Caco-2 (cell line): ENCODE results near the gene GRIA3. TPM values are rescaled to one million over a fixed set of nuclear protein-coding genes. Genes with fewer than 3 reads are reported as not detected.

Experiments
- BruUV-seq: library from RNA; stranded (reverse); fragments of 400-500 nt; replicated peaks from 2 replicates; lab custom pipeline; 2021; lab: Mats Ljungman, UMichigan
- CTCF ChIA-PET: fragments of 300-600 bp; sonication (Branson Sonifier 250); formaldehyde crosslinking; loops from one replicate; lab custom pipeline; 2022; ENCODE audit warnings: antibody characterized with exemption; lab: Charles Lee
- POLR2A ChIA-PET: fragments of 300-600 bp; sonication (Branson Sonifier 250); formaldehyde crosslinking; loops from one replicate; lab custom pipeline; 2022; ENCODE audit warnings: antibody characterized with exemption; lab: Charles Lee
- DNase-seq, 2 experiments: peaks; one replicate each; pipeline versions ENCODE4 v3.0.0 to v3.0.0-alpha.2; 2020 to 2022
- H3K27me3 ChIP-seq: replicated peaks from 2 replicates; pipeline ENCODE4 v1.6.0; 2011; ENCODE audit warnings: low read length; ENCODE audit not compliant: control insufficient read depth, insufficient read depth
- H3K36me3 ChIP-seq: 2 replicates; pipeline ENCODE4 v1.5.1; 2011; ENCODE audit warnings: low read length; ENCODE audit not compliant: control insufficient read depth, insufficient read depth
- H3K4me1 ChIP-seq: fragments of 250-450 bp; sonication (Bioruptor Pico); 2 replicates; pipeline ENCODE4 v1.5.1; 2020; ENCODE audit warnings: mild to moderate bottlenecking
- H3K4me3 ChIP-seq: 2 replicates; pipeline ENCODE4 v1.5.1; 2011; ENCODE audit warnings: low read depth, mild to moderate bottlenecking, control low read depth, low read length
- H3K9me3 ChIP-seq: fragments of 250-450 bp; sonication (Bioruptor Pico); 2 replicates; pipeline ENCODE4 v1.5.1; 2020; ENCODE audit warnings: mild to moderate bottlenecking, moderate library complexity
- H3K27ac Mint-ChIP-seq: one replicate; pipeline ENCODE4 v1.8.0; 2022; ENCODE audit warnings: mixed read lengths; ENCODE audit not compliant: unreplicated experiment
- H3K27me3 Mint-ChIP-seq: one replicate; pipeline ENCODE4 v1.8.0; 2022; ENCODE audit warnings: mixed read lengths; ENCODE audit not compliant: insufficient read depth, unreplicated experiment
- H3K36me3 Mint-ChIP-seq: one replicate; pipeline ENCODE4 v1.8.0; 2022; ENCODE audit warnings: mild to moderate bottlenecking, mixed read lengths; ENCODE audit not compliant: insufficient read depth, unreplicated experiment
- H3K4me1 Mint-ChIP-seq: one replicate; pipeline ENCODE4 v1.8.0; 2022; ENCODE audit warnings: low read depth, mixed read lengths; ENCODE audit not compliant: unreplicated experiment
- H3K4me3 Mint-ChIP-seq: one replicate; pipeline ENCODE4 v1.8.0; 2022; ENCODE audit warnings: mild to moderate bottlenecking, moderate library complexity, mixed read lengths; ENCODE audit not compliant: unreplicated experiment
- H3K9me3 Mint-ChIP-seq: one replicate; pipeline ENCODE4 v1.8.0; 2022; ENCODE audit warnings: mixed read lengths; ENCODE audit not compliant: unreplicated experiment
- CTCF ChIP-seq, 2 experiments: fragments of 200-600 bp in 1 of 2; IDR thresholded peaks; 1 replicate in 1 of 2; 2 replicates in 1 of 2; pipeline versions ENCODE4 v1.5.1 to v1.8.0; 2011 to 2022; ENCODE audit warnings: antibody characterized with exemption in 1 of 2, control low read depth in 1 of 2, inconsistent platforms in 1 of 2, low read depth in 1 of 2, low read length in 1 of 2, mild to moderate bottlenecking in 1 of 2, moderate library complexity in 1 of 2; ENCODE audit not compliant: insufficient read depth in 1 of 2, severe bottlenecking in 1 of 2, unreplicated experiment in 1 of 2
- intact Hi-C: fragments of 100-400 bp; cut with micrococcal nuclease; formaldehyde crosslinking; loops from one replicate; pipeline ENCODE4 v1.10.0; 2022; ENCODE audit not compliant: unreplicated experiment
- total RNA-seq: library from RNA; stranded (reverse); gene quantifications from 2 replicates; pipeline ENCODE4 v1.2.3, GENCODE V29; 2022

Gene GRIA3
- total RNA-seq, 1 experiment from 2014 or later: not detected

GRCh38 chrX:123230798-123231197, 46.7 kb downstream of the GRIA3 start:
- no peak overlapping the region for H3K4me3 Mint-ChIP-seq

GRCh38 chrX:123236859-123237258, 52.8 kb downstream of the GRIA3 start:
- no peaks in the 10 kb centered on the region for H3K9me3 Mint-ChIP-seq
- no TSS peak for BruUV-seq
- no peak overlapping the region for H3K27ac Mint-ChIP-seq
- intact Hi-C loops: no loop called here
- CTCF ChIA-PET: no interaction called here
- POLR2A ChIA-PET: no interaction called here
- no peak for DNase-seq
- H3K9me3 ChIP-seq: no peaks in the 10 kb centered on the region
- H3K4me3 ChIP-seq: no peak overlapping the region
- H3K4me3 Mint-ChIP-seq: no peak overlapping the region
- no peaks in the 10 kb centered on the region for H3K27me3 ChIP-seq
- H3K36me3 Mint-ChIP-seq: no peaks in the 10 kb centered on the region
- no peaks in the 10 kb centered on the region for H3K4me1 ChIP-seq
- no peaks in the 10 kb centered on the region for H3K27me3 Mint-ChIP-seq
- no peaks in the 10 kb centered on the region for H3K4me1 Mint-ChIP-seq
- TF ChIP-seq CTCF (IDR thresholded peaks at IDR 0.05; ENCODE audit: insufficient read depth in 1 of 2, low read depth in 1 of 2, low read length in 1 of 2, severe bottlenecking in 1 of 2, unreplicated experiment in 1 of 2): no peak
- H3K36me3 ChIP-seq: no peaks in the 10 kb centered on the region

More at GRCh38 chrX:123230798-123231197, 46.7 kb downstream of the GRIA3 start:
- intact Hi-C loops: no loop called here
- Histone ChIP-seq H3K36me3 (no peaks in the 10 kb centered on the region), H3K4me1 (no peaks in the 10 kb centered on the region), H3K4me3 (no peak overlapping the region), H3K9me3 (no peaks in the 10 kb centered on the region), H3K27me3 (no peaks in the 10 kb centered on the region)
- no TSS peak for BruUV-seq
- ChIA-PET POLR2A (no interaction called here), CTCF (no interaction called here)
- Mint-ChIP-seq H3K27ac (no peak overlapping the region), H3K36me3 (no peaks in the 10 kb centered on the region), H3K9me3 (no peaks in the 10 kb centered on the region), H3K4me1 (no peaks in the 10 kb centered on the region), H3K27me3 (no peaks in the 10 kb centered on the region)
- no peak for DNase-seq
- TF ChIP-seq CTCF (IDR thresholded peaks at IDR 0.05; ENCODE audit: insufficient read depth in 1 of 2, low read depth in 1 of 2, low read length in 1 of 2, severe bottlenecking in 1 of 2, unreplicated experiment in 1 of 2): no peak

GRCh38 chrX:123237271-123237670, 53.2 kb downstream of the GRIA3 start:
- Mint-ChIP-seq H3K27me3 (no peaks in the 10 kb centered on the region), H3K36me3 (no peaks in the 10 kb centered on the region), H3K27ac (no peak overlapping the region), H3K9me3 (no peaks in the 10 kb centered on the region), H3K4me1 (no peaks in the 10 kb centered on the region), H3K4me3 (no peak overlapping the region)
- Histone ChIP-seq H3K4me1 (no peaks in the 10 kb centered on the region), H3K9me3 (no peaks in the 10 kb centered on the region), H3K27me3 (no peaks in the 10 kb centered on the region), H3K36me3 (no peaks in the 10 kb centered on the region), H3K4me3 (no peak overlapping the region)
- intact Hi-C loops: no loop called here
- DNase-seq: no peak
- CTCF ChIA-PET: no interaction called here
- no TSS peak for BruUV-seq
- POLR2A ChIA-PET: no interaction called here
- no peak for TF ChIP-seq CTCF (IDR thresholded peaks at IDR 0.05; ENCODE audit: insufficient read depth in 1 of 2, low read depth in 1 of 2, low read length in 1 of 2, severe bottlenecking in 1 of 2, unreplicated experiment in 1 of 2)
